Duodenal mucosa (tissue), 2 donors: ENCODE data around the gene SMIM28.

ENCODE experiments used
- H3K27ac ChIP-seq: one replicate; pipeline ENCODE4 v1.7.0; 2013; ENCODE audit warnings: low read depth, low read length
- H3K27me3 ChIP-seq, 2 donors: one replicate each; pipeline ENCODE4 v1.7.0; 2013; ENCODE audit warnings: low read length in 2 of 2, control low read depth in 1 of 2; ENCODE audit not compliant: insufficient read depth in 2 of 2, control insufficient read depth in 1 of 2
- H3K36me3 ChIP-seq, 2 donors: one replicate each; pipeline ENCODE4 v1.7.0; 2013; ENCODE audit warnings: low read length in 2 of 2, control low read depth in 1 of 2; ENCODE audit not compliant: insufficient read depth in 2 of 2, control insufficient read depth in 1 of 2
- H3K4me1 ChIP-seq, 2 donors: one replicate each; pipeline ENCODE4 v1.7.0; 2013; ENCODE audit warnings: low read length in 2 of 2, control low read depth in 1 of 2; ENCODE audit not compliant: insufficient read depth in 2 of 2, control insufficient read depth in 1 of 2
- H3K4me3 ChIP-seq, 2 donors: one replicate each; pipeline ENCODE4 v1.7.0; 2013; ENCODE audit warnings: low read length in 2 of 2, low read depth in 1 of 2
- H3K9ac ChIP-seq, 2 donors: one replicate each; pipeline ENCODE4 v1.7.0; 2013; ENCODE audit warnings: low read length in 2 of 2, low read depth in 1 of 2
- H3K9me3 ChIP-seq, 2 donors: one replicate each; pipeline ENCODE4 v1.7.0; 2013; ENCODE audit warnings: low read length in 2 of 2, control low read depth in 1 of 2; ENCODE audit not compliant: control insufficient read depth in 1 of 2

SMIM28 gene

DNA sequence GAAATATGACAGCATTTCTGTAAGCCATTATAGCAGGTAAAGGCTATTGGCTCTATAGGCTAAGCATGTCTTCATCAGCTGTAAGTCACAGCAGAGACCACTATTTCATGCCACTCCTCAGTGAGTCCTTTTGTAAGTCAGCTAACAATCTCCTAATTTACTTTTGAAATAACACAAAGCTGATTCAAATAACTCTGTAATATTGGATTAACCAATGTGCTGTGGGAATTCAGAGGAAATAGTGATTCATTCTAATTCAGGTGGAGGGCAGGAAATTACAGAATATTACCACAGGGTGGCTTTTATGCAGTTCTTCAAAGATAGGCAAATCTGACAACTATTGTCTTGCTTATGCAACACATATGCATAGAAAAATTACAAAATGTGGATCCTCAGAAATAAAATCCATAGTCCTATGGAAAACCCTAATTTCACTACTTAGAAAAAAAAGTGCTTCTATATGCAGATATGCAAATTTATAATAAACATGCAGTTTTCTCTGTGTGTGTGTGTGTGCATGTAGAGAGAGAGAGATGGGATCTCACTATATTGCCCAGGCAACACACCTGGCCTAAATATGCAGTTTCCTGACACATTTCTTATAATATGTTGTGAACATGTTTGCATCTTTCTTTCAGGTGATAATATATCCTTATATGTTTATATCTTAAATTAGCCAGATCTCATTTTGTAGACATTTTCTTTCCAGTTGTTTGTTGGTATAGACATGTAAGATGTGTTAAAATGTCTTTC is 4.8 kb upstream of the SMIM28 start:
- H3K27me3 ChIP-seq, result no peaks in the 10 kb centered on the region
- no peaks in the 10 kb centered on the region for H3K36me3 ChIP-seq
- H3K9ac ChIP-seq, result no peak overlapping the region
- H3K4me3 ChIP-seq, result no peak overlapping the region
- no peaks in the 10 kb centered on the region for H3K9me3 ChIP-seq
- H3K27ac ChIP-seq, result no peak overlapping the region
- peaks cover 0 to 6% of the 10 kb centered on the region in 2 donors for H3K4me1 ChIP-seq

GRCh38 chr6:138374230-138374629 is 3.5 kb upstream of the SMIM28 start:
- no peak overlapping the region for H3K9ac ChIP-seq
- H3K4me1 ChIP-seq, result peaks cover 0 to 6% of the 10 kb centered on the region in 2 donors
- H3K27me3 ChIP-seq, result no peaks in the 10 kb centered on the region
- H3K4me3 ChIP-seq, result no peak overlapping the region
- no peaks in the 10 kb centered on the region for H3K9me3 ChIP-seq
- H3K27ac ChIP-seq, result no peak overlapping the region
- H3K36me3 ChIP-seq, result no peaks in the 10 kb centered on the region

GRCh38 chr6:138374815-138375214 is 2.9 kb upstream of the SMIM28 start:
- H3K27ac ChIP-seq, result no peak overlapping the region

DNA sequence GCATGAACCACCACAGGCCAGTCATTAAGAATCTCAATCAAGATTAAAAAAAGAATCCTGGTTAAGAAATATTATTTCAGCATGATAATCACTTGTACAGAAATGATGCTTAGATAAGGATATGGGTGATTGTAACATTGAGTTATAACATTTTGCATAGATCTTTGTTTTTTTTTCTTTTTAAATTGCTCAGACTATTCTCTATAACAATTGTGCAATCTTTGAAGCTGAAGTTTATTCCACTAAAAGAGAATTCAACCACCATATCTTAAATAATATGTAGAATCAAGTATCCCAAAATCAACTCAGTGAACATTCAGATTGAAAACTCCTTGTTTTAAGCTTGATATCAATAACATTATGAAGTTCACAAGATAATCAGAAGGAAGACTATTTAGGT is 663 bp upstream of the SMIM28 start:
- Histone ChIP-seq H3K4me3 (no peak overlapping the region), H3K27me3 (no peaks in the 10 kb centered on the region), H3K4me1 (peaks cover 0 to under 1% of the 10 kb centered on the region in 2 donors), H3K27ac (no peak overlapping the region), H3K9ac (no peak overlapping the region), H3K9me3 (no peaks in the 10 kb centered on the region), H3K36me3 (no peaks in the 10 kb centered on the region)

More at GRCh38 chr6:138374815-138375214, 2.9 kb upstream of the SMIM28 start:
- no peak overlapping the region for H3K9ac ChIP-seq
- peaks cover 0 to 6% of the 10 kb centered on the region in 2 donors for H3K4me1 ChIP-seq
- H3K27me3 ChIP-seq, result no peaks in the 10 kb centered on the region
- H3K4me3 ChIP-seq, result no peak overlapping the region
- no peaks in the 10 kb centered on the region for H3K9me3 ChIP-seq
- no peaks in the 10 kb centered on the region for H3K36me3 ChIP-seq

- Histone ChIP-seq H3K4me3 (no peak overlapping the region), H3K27ac (no peak overlapping the region), H3K36me3 (no peaks in the 10 kb centered on the region), H3K9ac (no peak overlapping the region), H3K4me1 (no peaks in the 10 kb centered on the region), H3K9me3 (no peaks in the 10 kb centered on the region), H3K27me3 (no peaks in the 10 kb centered on the region)
These were observed 758 bp downstream of the SMIM28 start for GRCh38 chr6:138378463-138378862.

DNA sequence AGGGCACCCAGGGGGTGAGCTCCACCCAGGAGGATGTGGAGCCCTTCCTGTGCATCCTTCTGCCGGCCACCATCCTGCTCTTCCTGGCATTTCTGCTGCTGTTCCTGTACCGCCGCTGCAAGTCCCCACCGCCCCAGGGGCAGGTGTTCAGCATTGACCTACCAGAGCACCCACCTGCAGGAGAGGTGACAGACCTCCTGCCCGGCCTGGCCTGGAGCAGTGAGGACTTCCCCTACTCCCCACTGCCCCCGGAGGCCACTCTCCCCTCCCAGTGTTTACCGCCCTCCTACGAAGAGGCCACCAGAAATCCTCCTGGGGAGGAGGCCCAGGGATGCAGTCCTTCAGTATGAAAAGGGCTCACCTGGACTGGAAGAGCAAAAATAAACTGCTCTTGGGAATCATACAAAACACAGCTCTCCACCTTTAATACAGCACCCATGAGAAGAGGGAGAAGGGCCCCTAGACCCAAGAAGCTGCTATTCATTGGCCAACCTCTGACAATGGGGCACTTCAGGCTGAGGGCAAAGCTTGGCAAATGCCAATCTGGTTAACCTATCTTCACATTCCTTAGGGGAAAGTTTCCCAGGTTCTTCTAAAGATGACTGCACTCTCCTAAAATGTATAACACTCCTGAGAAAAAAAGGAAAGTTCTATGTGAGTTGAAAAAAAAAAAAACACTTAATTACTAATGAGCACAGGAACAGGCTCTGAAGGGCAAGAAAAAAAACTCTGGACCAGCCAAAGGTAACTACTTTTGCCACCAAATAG is 5.0 kb downstream of the SMIM28 start:
- Histone ChIP-seq H3K9ac (no peak overlapping the region), H3K4me3 (no peak overlapping the region), H3K4me1 (no peaks in the 10 kb centered on the region), H3K27ac (no peak overlapping the region), H3K9me3 (no peaks in the 10 kb centered on the region), H3K36me3 (no peaks in the 10 kb centered on the region), H3K27me3 (no peaks in the 10 kb centered on the region)

DNA sequence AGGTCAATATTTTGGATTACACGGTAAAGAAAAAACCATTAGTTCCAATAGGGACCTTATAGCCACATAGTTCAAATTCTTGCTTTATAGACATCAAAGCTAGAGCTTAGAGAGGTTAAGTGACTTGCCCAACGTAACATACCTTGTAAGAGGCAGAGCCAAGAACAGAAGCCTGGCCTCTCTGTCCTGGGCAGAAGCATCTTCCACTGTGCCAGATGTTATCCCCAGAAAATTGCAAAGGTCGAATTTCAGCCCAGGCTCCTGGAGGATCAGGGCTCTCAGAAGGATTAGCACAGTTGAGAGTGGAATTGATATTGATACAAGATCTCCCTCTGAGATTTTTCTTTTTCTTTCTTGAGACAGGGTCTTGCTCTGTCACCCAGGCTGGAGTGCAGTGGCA is 6.1 kb downstream of the SMIM28 start:
- no peak overlapping the region for H3K27ac ChIP-seq
- no peaks in the 10 kb centered on the region for H3K4me1 ChIP-seq
- no peaks in the 10 kb centered on the region for H3K36me3 ChIP-seq
- no peaks in the 10 kb centered on the region for H3K27me3 ChIP-seq
- no peak overlapping the region for H3K4me3 ChIP-seq
- no peaks in the 10 kb centered on the region for H3K9me3 ChIP-seq
- H3K9ac ChIP-seq, result no peak overlapping the region

DNA sequence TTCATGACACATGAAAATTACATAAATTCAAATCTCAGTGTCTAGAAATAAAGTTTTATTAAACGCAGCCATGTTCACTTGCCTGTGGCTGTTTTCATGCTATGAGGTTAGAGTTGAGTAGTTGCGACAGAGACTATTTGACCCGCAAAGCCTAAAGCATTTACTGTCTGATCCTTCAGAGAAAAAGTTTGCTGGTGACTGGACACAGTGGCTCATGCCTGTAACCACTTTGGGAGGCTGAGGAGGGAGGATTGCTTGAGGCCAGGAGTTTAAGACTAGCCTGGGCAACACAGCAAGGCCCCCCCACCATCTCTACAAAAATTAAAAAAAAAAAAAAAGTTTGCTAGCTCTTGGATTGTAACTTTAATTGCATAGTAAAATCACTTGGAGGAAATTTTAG is 9.2 kb downstream of the SMIM28 start:
- Histone ChIP-seq H3K36me3 (no peaks in the 10 kb centered on the region), H3K9me3 (no peaks in the 10 kb centered on the region), H3K27ac (no peak overlapping the region), H3K27me3 (no peaks in the 10 kb centered on the region), H3K9ac (no peak overlapping the region), H3K4me3 (no peak overlapping the region), H3K4me1 (no peaks in the 10 kb centered on the region)

- no peak overlapping the region for H3K27ac ChIP-seq
- H3K4me1 ChIP-seq, result no peaks in the 10 kb centered on the region
- no peaks in the 10 kb centered on the region for H3K9me3 ChIP-seq
- no peaks in the 10 kb centered on the region for H3K36me3 ChIP-seq
- no peaks in the 10 kb centered on the region for H3K27me3 ChIP-seq
- no peak overlapping the region for H3K4me3 ChIP-seq
- H3K9ac ChIP-seq, result no peak overlapping the region
These were observed 10.1 kb downstream of the SMIM28 start for GRCh38 chr6:138387577-138388368.

DNA sequence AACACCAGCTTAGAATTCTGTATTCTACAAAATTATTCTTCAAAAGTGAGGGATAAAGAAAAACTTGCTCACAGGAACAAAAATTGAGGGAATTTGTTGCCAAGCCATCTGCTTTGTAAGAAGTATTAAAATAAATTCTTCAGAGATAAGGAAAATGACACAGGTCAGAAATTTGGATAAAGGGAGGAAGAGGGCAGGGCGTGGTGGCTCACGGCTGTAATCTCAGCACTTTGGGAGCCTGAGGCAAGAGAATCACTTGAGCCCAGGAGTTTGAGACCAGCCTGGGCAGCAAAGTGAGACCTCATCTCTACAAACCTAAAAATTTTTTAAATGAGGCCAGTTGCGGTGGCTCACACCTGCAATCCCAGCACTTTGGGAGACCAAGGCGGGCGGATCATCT is 11.8 kb downstream of the SMIM28 start:
- no peak overlapping the region for H3K4me3 ChIP-seq
- H3K27ac ChIP-seq, result no peak overlapping the region
- H3K9ac ChIP-seq, result no peak overlapping the region
- no peaks in the 10 kb centered on the region for H3K36me3 ChIP-seq
- no peaks in the 10 kb centered on the region for H3K9me3 ChIP-seq
- H3K27me3 ChIP-seq, result no peaks in the 10 kb centered on the region
- no peaks in the 10 kb centered on the region for H3K4me1 ChIP-seq
